OCI-M1 (cell line): ENCODE results near the gene MAPK8.

ENCODE experiments used
- DNase-seq: peaks from one replicate; lab custom pipeline; 2025; lab: John Stamatoyannopoulos, UW

The MAPK8 gene

DNA sequence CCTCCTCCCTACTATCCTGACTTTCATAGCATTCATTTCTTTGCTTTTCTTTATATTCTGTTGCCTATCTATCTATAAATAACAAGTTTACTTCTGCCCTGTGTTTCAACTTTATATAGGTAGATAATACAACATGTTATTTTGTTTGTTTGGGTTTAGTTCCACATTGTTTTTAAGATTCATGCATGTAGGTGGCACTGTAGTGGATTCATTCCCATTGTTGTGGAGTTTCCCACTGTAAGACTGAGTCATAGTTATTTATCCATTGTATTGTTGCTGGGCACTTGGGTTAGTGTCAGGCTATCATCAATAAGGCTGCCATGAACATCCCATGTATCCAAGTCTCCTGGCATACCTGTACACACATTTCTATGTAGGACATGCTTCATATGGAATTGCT, 170.7 kb downstream of the MAPK8 start:
- DNase-seq: no peak

GRCh38 chr10:48477616-48478015, 171.1 kb downstream of the MAPK8 start:
- DNase-seq: no peak

GRCh38 chr10:48478469-48478868, 172.0 kb downstream of the MAPK8 start:
- no peak for DNase-seq

DNA sequence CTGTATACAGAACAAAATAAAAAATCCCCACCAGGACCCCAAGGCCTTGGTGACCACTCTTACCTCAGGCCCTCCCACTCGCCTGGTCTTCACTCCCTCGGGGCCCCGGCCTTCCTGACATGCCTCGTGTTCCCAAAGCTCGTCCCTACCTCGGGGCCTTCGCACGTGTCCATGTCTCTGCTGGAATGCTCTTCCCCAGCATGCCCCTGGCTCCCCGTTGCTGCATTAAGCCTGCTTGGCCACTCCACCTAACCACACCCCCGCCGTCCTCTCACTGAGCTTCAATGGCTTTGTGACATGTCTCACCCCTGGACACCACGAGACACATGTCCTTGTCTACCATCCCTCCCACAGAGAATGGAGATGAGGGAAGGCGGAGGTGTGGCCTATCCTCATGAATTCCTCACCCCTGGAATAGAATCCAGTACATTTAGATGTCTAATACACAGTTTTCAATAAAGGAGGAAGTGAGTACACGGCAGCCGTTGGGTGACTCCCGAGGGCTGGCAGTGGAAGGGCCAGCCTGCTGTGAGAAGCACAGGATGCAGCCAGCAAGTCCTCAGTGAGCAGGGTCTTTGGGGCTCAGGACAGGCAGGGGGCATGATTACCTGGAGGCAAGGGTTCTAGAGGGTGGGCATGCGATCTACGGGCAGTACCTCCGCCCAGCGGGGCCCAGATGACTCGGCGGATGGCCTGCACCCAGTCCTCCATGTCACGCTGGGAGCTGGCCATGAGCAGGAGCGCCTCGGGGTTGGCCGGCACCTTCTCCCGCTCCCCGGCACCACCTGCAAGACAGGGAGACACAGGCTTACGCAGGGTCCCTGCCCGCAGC, 172.7 kb downstream of the MAPK8 start:
- no peak for DNase-seq

- peak; percentile 88 for DNase-seq
These were observed 174.2 kb downstream of the MAPK8 start for GRCh38 chr10:48480397-48481374.

- no peak for DNase-seq
These were observed 174.9 kb downstream of the MAPK8 start for GRCh38 chr10:48481385-48481784.

DNA sequence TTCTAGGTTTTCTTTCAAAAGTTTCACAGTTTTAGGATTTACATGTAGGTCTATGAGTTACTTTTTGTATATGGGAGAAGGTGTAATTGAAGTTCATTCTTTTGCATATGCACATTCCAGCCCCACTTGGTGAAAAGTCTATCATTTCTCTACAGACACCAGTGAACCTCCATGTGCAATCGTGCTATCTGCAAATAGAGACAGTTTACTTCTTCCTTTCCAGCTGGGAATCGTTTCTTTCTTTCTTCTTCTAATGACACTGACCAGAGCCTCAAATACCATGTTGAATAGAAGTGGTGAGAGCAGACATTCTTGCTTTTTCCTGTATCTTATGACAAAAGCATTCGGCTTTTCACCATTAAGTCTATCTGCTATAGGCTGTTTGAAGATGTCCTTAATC, 175.7 kb downstream of the MAPK8 start:
- peak; percentile 52 for DNase-seq

DNA sequence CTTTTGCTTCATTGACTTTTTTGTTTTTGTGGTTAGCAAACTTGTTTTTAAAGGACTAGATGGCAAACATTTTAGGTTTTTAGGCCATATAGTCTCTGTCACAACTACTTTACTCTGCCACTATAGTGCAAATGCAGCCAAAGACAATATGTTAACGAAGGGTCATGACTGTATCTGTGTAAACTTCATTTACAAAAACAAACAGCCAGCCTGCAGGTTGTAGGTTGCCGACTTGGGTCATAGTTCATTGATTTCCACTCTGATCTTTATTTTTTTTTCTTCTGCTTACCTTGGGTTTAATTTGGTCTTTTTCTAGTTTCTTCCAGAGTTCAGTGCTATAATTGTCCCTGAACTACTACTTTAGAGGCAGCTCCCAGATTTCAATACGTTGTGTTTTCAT, 178.4 kb downstream of the MAPK8 start:
- DNase-seq: peak; percentile 57

GRCh38 chr10:48485711-48486110, 179.2 kb downstream of the MAPK8 start:
- DNase-seq: no peak

GRCh38 chr10:48487244-48487643, 180.8 kb downstream of the MAPK8 start:
- no peak for DNase-seq
